Body of pancreas (tissue), 4 donors: ENCODE results near the gene UBQLN2. TPM values are rescaled to one million over a fixed set of nuclear protein-coding genes. Genes with fewer than 3 reads are reported as not detected.
"Not testable (repeated sequence)": the region's sequence is repeated elsewhere in the genome, so short reads cannot be mapped to it uniquely, and the experiment has no call there.

ENCODE experiments used
- ATAC-seq: fragments of 150-250 bp; one replicate; pipeline ENCODE4 v1.9.1; 2016
- DNase-seq, 4 donors: peaks; one replicate each; pipeline ENCODE4 v3.0.0-alpha.2; 2019
- H3K27ac ChIP-seq, 4 donors: fragments of 200-600 bp; sonication (generic); 1 replicate in 3 of 4; 2 replicates in 1 of 4; pipeline versions ENCODE4 v1.5.1 to v1.6.1; 2016 to 2019; ENCODE audit warnings: mild to moderate bottlenecking in 1 of 4, mixed read lengths in 1 of 4, moderate library complexity in 1 of 4
- H3K27me3 ChIP-seq, 2 donors: fragments of 200-600 bp; sonication (generic); one replicate each; pipeline ENCODE4 v1.6.0; 2016; ENCODE audit warnings: mild to moderate bottlenecking in 1 of 2
- H3K36me3 ChIP-seq, 2 donors: fragments of 200-600 bp; sonication (generic); replicated peaks in 1 of 2; 2 replicates each; pipeline ENCODE4 v1.5.1; 2016; ENCODE audit warnings: low read depth in 2 of 2; ENCODE audit not compliant: insufficient read depth in 1 of 2
- H3K4me1 ChIP-seq: fragments of 200-600 bp; sonication (generic); one replicate; pipeline ENCODE4 v1.6.0; 2016
- H3K4me3 ChIP-seq, 2 donors: fragments of 200-600 bp; sonication (generic); 1 replicate in 1 of 2; 2 replicates in 1 of 2; pipeline ENCODE4 v1.5.1; 2016 to 2019
- H3K9me3 ChIP-seq, 3 donors: fragments of 200-600 bp; sonication (generic); 1 replicate in 2 of 3; 2 replicates in 1 of 3; pipeline ENCODE4 v1.5.1; 2016
- CTCF ChIP-seq, 7 experiments: fragments of 450-650 bp in 4 of 7; fragments of 200-600 bp in 3 of 7; sonication (generic) in 3 of 7; IDR thresholded peaks; one replicate each; pipeline ENCODE4 v1.5.1; 2016 to 2019; ENCODE audit warnings: antibody characterized with exemption in 7 of 7
- POLR2A ChIP-seq, 3 donors: fragments of 450-650 bp; IDR thresholded peaks; one replicate each; pipeline ENCODE4 v1.6.1; 2016; ENCODE audit warnings: antibody characterized with exemption in 3 of 3, mild to moderate bottlenecking in 2 of 3
- WGBS, 2 donors: methylation state at CpG; one replicate each; pipeline ENCODE4 v1.1.5; 2017; 5-methylcytosine and 5-hydroxymethylcytosine counted together
- intact Hi-C: fragments of 100-400 bp; cut with DNase I; formaldehyde crosslinking; loops from one replicate; pipeline ENCODE4 v1.15.1; 2023
- total RNA-seq, 2 donors: library from RNA; depleted of rRNA; stranded (reverse); fragments of >200 nt; gene quantifications; one replicate each; pipeline ENCODE4 v1.1.0, GENCODE V29; 2016

Gene UBQLN2
- total RNA-seq, result 1 to 10 TPM; 7.9 to 8.6 TPM

GRCh38 chrX:56563231-56564161 is at the start of gene UBQLN2:
Gene UBQLN2, plus strand, starts transcription at chrX:56563627. Its CDS starts 247 bp downstream, at chrX:56563874.
- WGBS, 2 donors, result 0 to 3% methylated on average over 18 to 33 of the region's 70 CpGs
- intact Hi-C loops, result no loop called here
- peak; percentile 84 to 92 (median 91) for TF ChIP-seq POLR2A (IDR thresholded peaks at IDR 0.05)
- peak in 3 of 7 experiments; percentile 4 to 34 (median 30) for TF ChIP-seq CTCF (IDR thresholded peaks at IDR 0.05)
- DNase-seq (peak; percentile 78 to 86 (median 82)), ATAC-seq (peak; percentile 94)
- no peaks in the 10 kb centered on the region for H3K36me3 ChIP-seq
- no peaks in the 10 kb centered on the region for H3K9me3 ChIP-seq
- peak within 1 kb of the TSS; percentile 25 to 43 for H3K4me3 ChIP-seq
- H3K27me3 ChIP-seq, result no peaks in the 10 kb centered on the region
- peak within 1 kb of the TSS; percentile 84 to 97 (median 88) for H3K27ac ChIP-seq
- H3K4me1 ChIP-seq, result peaks cover 7% of the 10 kb centered on the region

GRCh38 chrX:56519642-56520041 is 43.8 kb upstream of the UBQLN2 start:
- WGBS, 2 donors, result 47 to 56% methylated on average over 2 of the region's 2 CpGs
- intact Hi-C loops, result no loop called here
- Histone ChIP-seq H3K9me3 (no peaks in the 10 kb centered on the region), H3K4me1 (no peaks in the 10 kb centered on the region), H3K27me3 (no peaks in the 10 kb centered on the region), H3K4me3 (no peak overlapping the region), H3K27ac (no peak overlapping the region), H3K36me3 (no peaks in the 10 kb centered on the region)
- DNase-seq (no peak), ATAC-seq (no peak)
- TF ChIP-seq POLR2A (IDR thresholded peaks at IDR 0.05) (no peak), CTCF (IDR thresholded peaks at IDR 0.05) (no peak)

- DNase-seq, H3K27ac ChIP-seq, H3K4me1 ChIP-seq, H3K27me3 ChIP-seq, H3K4me3 ChIP-seq, H3K9me3 ChIP-seq, intact Hi-C loops, ATAC-seq, H3K36me3 ChIP-seq: not testable (repeated sequence)
- WGBS, 2 donors, result 54 to 63% methylated on average over 2 of the region's 2 CpGs
Observed at GRCh38 chrX:56529482-56530007, 33.9 kb upstream of the UBQLN2 start.

- ATAC-seq, result no peak
- Histone ChIP-seq H3K27ac (no peak overlapping the region), H3K36me3 (no peaks in the 10 kb centered on the region), H3K9me3 (no peaks in the 10 kb centered on the region), H3K27me3 (no peaks in the 10 kb centered on the region), H3K4me1 (no peaks in the 10 kb centered on the region), H3K4me3 (no peak overlapping the region)
- TF ChIP-seq POLR2A (IDR thresholded peaks at IDR 0.05) (no peak), CTCF (IDR thresholded peaks at IDR 0.05) (no peak)
- 45 to 52% methylated on average over 1 of the region's 1 CpG for WGBS, 2 donors
- intact Hi-C loops, result no loop called here
- DNase-seq, result no peak
Observed at GRCh38 chrX:56530011-56530410, 33.4 kb upstream of the UBQLN2 start.

- no peaks in the 10 kb centered on the region for H3K27me3 ChIP-seq
- intact Hi-C loops, result no loop called here
- TF ChIP-seq POLR2A (IDR thresholded peaks at IDR 0.05), result no peak
- TF ChIP-seq CTCF (IDR thresholded peaks at IDR 0.05), result no peak
Observed at GRCh38 chrX:56550667-56551066, 12.8 kb upstream of the UBQLN2 start.

More at GRCh38 chrX:56550667-56551066, 12.8 kb upstream of the UBQLN2 start:
- no peak for ATAC-seq
- Histone ChIP-seq H3K4me3 (no peak overlapping the region), H3K4me1 (no peaks in the 10 kb centered on the region), H3K36me3 (no peaks in the 10 kb centered on the region), H3K27ac (no peak overlapping the region), H3K9me3 (no peaks in the 10 kb centered on the region)
- WGBS, 2 donors, result 88 to 100% methylated on average over 1 of the region's 1 CpG
- DNase-seq, result no peak
